ENCODE measurements around the gene TEX19.
"Not testable (repeated sequence)": the region's sequence is repeated elsewhere in the genome, so short reads cannot be mapped to it uniquely, and the experiment has no call there.

The TEX19 gene

DNA sequence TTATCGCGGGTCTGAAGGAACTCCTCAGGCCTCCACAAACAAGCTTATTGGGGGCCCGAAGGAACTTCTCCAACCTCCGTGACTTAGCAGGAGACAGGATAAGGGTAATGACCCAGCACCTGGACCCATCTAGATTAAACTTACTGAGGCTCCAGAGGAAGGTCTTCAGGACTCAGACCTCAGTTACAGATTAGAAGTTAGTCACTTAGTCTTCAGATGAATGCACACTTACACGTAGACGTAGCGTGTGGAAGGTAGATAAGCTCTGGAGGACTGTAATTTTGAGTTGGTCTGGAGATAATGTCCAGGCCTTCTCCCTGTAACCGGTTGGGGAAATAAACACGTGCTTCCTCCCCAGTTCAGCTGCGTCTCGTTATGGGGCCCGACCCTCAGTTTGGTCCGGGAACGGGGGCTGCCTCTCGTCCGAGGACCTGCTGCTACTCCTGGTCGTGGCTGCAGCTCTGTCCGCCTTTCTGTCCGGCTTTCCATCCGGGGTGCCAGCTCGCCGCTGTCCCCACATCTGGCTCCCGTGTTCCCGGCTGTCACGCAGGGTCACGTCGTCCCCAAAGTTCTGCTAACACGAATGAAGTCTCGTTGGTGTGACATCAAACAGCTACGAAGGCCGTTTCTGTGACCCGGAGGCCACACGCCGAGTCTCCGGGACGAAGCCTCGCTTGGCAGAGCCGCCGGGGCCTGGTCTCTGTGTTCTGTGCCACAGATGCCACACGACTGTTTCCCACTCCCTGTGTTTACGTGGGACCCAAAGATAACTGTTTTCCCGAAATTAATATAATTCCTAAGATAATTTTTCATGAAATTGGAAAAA lies 13.7 kb upstream of the TEX19 start:
- no peaks in the 10 kb centered on the region for H3K36me3 ChIP-seq (ENCODE audit: insufficient read depth, low read depth, low read length)
- no peaks in the 10 kb centered on the region for H3K4me1 ChIP-seq (ENCODE audit: insufficient read depth, low read length)
- no peak overlapping the region for H3K9ac ChIP-seq (ENCODE audit: low read depth, low read length)
- H3K27ac ChIP-seq (ENCODE audit: low read length): no peak overlapping the region
- H3K27me3 ChIP-seq (ENCODE audit: insufficient read depth, low read length): no peaks in the 10 kb centered on the region
- no peak overlapping the region for H3K4me3 ChIP-seq (ENCODE audit: low read length)
- H3K9me3 ChIP-seq (ENCODE audit: insufficient read depth, low read depth, low read length): peaks cover 4% of the 10 kb centered on the region

DNA sequence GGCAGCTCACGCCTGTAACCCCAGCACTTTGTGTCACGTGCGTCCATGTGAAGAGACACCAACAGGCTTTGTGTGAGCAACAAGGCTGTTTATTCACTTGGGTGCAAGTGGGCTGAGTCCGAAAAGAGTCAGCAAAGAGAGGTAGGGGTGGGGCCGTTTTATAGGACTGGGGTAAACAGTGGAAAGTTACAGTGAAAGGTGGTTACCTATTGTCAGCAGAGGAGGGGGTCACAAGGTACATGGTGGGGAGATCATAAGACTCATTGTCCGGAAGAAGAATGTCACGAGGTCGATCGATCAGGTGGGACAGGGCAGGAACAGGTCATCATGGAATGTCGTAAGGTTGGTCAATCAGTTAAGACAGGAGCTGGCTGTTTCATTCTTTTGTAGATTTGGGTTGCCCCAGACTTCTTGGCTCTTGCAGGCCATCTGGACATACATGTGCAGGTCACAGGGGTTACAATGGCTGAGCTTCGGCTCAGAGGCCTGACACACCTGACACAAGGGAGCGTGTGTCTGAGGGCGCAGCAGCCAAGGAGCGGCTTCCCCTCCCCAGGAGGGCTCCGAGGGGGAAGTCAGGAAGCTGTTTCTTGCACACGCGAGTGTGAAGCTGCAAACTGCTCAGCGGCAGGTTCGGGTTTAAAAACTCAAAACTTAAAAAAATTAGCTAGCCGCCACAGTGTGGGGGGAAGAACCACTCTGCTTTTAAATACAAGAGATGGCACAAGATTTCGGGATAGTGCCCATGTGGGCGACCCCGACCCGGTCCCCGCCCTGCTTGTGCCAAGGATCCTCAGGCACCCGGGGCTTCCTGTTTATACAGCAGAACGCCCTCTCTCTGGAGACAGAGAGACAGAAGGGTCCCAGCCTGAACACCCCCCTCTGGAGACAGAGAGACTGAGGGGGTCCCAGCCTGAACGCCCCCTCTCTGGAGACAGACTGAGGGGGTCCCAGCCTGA lies 12.4 kb upstream of the TEX19 start:
- Histone ChIP-seq H3K27me3 (ENCODE audit: insufficient read depth, low read length) (no peaks in the 10 kb centered on the region), H3K9ac (ENCODE audit: low read depth, low read length) (no peak overlapping the region), H3K4me1 (ENCODE audit: insufficient read depth, low read length) (no peaks in the 10 kb centered on the region), H3K36me3 (ENCODE audit: insufficient read depth, low read depth, low read length) (no peaks in the 10 kb centered on the region), H3K27ac (ENCODE audit: low read length) (no peak overlapping the region), H3K4me3 (ENCODE audit: low read length) (no peak overlapping the region), H3K9me3 (ENCODE audit: insufficient read depth, low read depth, low read length) (no peaks in the 10 kb centered on the region)

DNA sequence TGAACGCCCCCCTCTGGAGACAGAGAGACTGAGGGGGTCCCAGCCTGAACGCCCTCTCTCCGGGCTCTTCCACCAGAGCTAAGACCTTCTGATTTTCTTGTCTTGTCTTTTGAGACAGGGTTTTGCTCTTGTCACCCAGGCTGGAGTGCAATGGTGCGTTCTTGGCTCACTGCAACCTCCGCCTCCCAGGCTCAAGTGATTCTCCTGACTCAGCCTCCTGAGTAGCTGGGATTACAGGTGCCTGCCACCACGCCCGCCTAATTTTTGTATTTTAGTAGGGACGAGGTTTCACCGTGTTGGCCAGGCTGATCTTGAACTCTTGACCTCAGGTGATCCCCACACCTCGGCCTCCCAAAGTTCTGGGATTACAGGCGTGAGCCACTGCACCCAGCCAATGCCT lies 11.1 kb upstream of the TEX19 start:
- not testable (repeated sequence) for H3K36me3 ChIP-seq (ENCODE audit: insufficient read depth, low read depth, low read length); H3K4me1 ChIP-seq (ENCODE audit: insufficient read depth, low read length); H3K4me3 ChIP-seq (ENCODE audit: low read length); H3K9me3 ChIP-seq (ENCODE audit: insufficient read depth, low read depth, low read length); H3K9ac ChIP-seq (ENCODE audit: low read depth, low read length); H3K27ac ChIP-seq (ENCODE audit: low read length); H3K27me3 ChIP-seq (ENCODE audit: insufficient read depth, low read length)

DNA sequence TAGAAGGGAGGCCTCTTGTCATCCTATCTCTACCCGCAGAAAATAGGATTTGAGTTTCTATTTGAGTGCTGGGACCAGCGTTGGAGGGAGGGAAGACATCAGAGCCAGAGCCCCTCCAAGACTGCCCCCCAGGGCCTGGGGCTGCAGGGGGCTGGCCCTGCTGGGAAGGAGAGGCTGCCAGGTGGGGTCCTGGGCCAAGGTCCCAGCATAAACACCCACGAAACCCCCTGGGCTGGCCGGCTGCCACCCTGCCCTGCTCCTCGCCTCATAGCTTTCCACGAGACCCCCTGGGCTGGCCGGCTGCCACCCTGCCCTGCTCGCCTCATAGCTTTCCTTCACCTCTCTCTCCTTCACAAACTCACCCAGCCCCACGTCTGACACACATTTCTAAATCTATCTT lies 10.6 kb upstream of the TEX19 start:
- no peaks in the 10 kb centered on the region for H3K4me1 ChIP-seq (ENCODE audit: insufficient read depth, low read length)
- H3K4me3 ChIP-seq (ENCODE audit: low read length): no peak overlapping the region
- no peak overlapping the region for H3K27ac ChIP-seq (ENCODE audit: low read length)
- H3K9me3 ChIP-seq (ENCODE audit: insufficient read depth, low read depth, low read length): no peaks in the 10 kb centered on the region
- H3K36me3 ChIP-seq (ENCODE audit: insufficient read depth, low read depth, low read length): no peaks in the 10 kb centered on the region
- H3K9ac ChIP-seq (ENCODE audit: low read depth, low read length): no peak overlapping the region
- H3K27me3 ChIP-seq (ENCODE audit: insufficient read depth, low read length): no peaks in the 10 kb centered on the region

DNA sequence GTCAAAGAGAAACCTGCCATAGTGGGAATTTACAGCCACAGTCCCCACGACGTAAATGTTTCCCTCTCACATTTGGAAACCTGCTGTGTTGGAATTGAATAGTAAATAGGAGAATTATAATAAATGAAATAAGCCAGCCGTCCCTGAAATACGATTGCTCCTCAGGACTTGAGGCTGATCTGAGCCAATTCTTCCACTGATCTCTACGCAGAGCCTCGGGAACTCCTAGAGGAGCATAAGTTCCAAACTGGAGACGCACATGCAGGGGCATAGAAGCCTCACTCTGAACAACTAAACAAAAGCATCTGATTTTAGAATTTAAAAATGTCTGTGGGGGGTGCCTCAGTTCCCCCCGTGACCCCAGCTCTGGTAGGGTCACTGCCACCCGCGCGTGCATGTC lies 10.2 kb upstream of the TEX19 start:
- no peaks in the 10 kb centered on the region for H3K9me3 ChIP-seq (ENCODE audit: insufficient read depth, low read depth, low read length)
- no peak overlapping the region for H3K27ac ChIP-seq (ENCODE audit: low read length)
- H3K27me3 ChIP-seq (ENCODE audit: insufficient read depth, low read length): no peaks in the 10 kb centered on the region
- H3K9ac ChIP-seq (ENCODE audit: low read depth, low read length): no peak overlapping the region
- H3K4me3 ChIP-seq (ENCODE audit: low read length): no peak overlapping the region
- H3K4me1 ChIP-seq (ENCODE audit: insufficient read depth, low read length): no peaks in the 10 kb centered on the region
- H3K36me3 ChIP-seq (ENCODE audit: insufficient read depth, low read depth, low read length): no peaks in the 10 kb centered on the region

DNA sequence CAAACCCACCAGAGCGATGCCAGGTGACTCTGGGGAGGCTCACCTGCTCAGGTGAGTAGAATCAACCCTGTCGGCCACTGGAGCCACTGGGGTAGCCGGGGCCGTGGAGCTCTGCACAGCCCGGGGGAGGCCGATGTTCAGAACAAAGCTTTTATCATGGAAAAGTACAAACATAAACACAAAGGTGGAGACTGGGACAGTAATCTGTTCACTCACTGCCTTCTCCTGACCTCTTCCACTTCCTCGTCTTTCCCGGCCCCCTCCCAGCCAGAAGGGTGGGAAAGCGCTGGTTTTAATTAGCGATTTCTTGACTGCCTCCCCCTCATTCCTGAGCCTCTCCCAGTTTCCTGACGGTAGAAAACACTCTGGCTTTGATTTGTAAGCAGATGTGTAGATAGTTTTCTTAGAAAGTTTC lies 9.8 kb upstream of the TEX19 start:
- Histone ChIP-seq H3K27ac (ENCODE audit: low read length) (no peak overlapping the region), H3K4me1 (ENCODE audit: insufficient read depth, low read length) (no peaks in the 10 kb centered on the region), H3K27me3 (ENCODE audit: insufficient read depth, low read length) (no peaks in the 10 kb centered on the region), H3K9me3 (ENCODE audit: insufficient read depth, low read depth, low read length) (no peaks in the 10 kb centered on the region), H3K36me3 (ENCODE audit: insufficient read depth, low read depth, low read length) (no peaks in the 10 kb centered on the region), H3K4me3 (ENCODE audit: low read length) (no peak overlapping the region), H3K9ac (ENCODE audit: low read depth, low read length) (no peak overlapping the region)

DNA sequence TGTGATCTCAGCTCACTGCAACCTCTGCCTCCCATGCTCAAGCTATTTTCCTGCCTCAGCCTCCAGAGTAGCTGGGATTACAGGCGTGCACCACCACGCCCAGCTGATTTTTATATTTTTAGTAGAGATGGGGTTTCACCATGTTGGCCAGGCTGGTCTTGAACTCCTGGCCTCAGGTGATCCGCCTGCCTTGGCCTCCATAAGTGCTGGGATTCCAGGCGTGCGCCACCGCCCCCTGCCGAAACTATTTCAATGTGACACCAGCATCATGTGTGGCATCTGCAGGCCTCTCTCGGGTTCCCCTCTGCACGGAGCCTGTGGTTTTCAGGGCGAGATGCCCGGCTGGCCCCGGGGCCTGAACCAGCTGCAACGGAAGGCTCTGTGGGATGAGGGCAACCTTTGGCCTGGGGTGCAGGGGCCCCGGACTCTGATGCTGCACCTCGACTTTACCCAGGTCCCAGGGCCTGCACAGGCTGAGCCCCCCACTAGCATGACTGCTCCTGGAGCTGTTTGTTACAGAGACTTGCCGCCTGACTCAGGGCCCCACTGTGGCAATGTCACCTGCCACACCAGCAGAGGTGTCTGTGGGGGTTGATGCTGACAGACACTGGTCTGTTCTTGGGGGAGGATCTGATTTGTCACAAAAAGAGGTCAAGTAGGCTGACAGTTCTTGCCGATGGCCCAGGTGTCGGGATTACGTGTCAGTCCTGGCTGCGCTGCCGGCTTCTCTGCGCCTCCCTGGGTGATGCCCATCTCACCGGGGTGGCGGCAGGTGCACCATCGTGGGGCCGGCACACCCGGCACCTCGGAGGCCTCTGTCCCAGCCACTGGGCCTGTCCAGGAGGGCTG lies 8.6 kb upstream of the TEX19 start:
- H3K9ac ChIP-seq (ENCODE audit: low read depth, low read length): no peak overlapping the region
- no peak overlapping the region for H3K4me3 ChIP-seq (ENCODE audit: low read length)
- no peaks in the 10 kb centered on the region for H3K27me3 ChIP-seq (ENCODE audit: insufficient read depth, low read length)
- no peak overlapping the region for H3K27ac ChIP-seq (ENCODE audit: low read length)
- H3K4me1 ChIP-seq (ENCODE audit: insufficient read depth, low read length): no peaks in the 10 kb centered on the region
- H3K36me3 ChIP-seq (ENCODE audit: insufficient read depth, low read depth, low read length): no peaks in the 10 kb centered on the region
- no peaks in the 10 kb centered on the region for H3K9me3 ChIP-seq (ENCODE audit: insufficient read depth, low read depth, low read length)

DNA sequence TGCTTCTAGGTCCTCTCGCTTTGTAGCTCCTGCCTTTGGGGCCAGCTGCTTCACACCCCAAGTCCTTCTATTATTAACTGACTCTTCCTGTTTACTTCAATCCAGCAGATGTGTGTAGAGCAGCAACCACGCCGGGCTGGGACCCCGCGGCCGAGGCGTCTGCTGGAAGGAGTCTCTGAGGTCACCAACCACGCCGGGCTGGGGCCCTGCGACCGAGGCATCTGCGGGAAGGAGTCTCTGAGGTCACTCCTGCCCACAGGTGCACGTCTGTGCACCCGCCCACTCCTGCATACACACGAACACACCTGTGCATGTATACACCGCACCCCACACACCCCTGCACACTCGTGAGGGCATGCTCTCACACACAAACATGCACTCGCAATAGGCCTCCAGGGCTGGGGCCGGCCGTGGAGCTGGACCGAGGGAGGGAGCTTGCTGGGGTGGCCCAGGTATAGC lies 7.8 kb upstream of the TEX19 start:
- H3K36me3 ChIP-seq (ENCODE audit: insufficient read depth, low read depth, low read length): no peaks in the 10 kb centered on the region
- no peaks in the 10 kb centered on the region for H3K27me3 ChIP-seq (ENCODE audit: insufficient read depth, low read length)
- no peaks in the 10 kb centered on the region for H3K4me1 ChIP-seq (ENCODE audit: insufficient read depth, low read length)
- H3K27ac ChIP-seq (ENCODE audit: low read length): no peak overlapping the region
- no peaks in the 10 kb centered on the region for H3K9me3 ChIP-seq (ENCODE audit: insufficient read depth, low read depth, low read length)
- no peak overlapping the region for H3K9ac ChIP-seq (ENCODE audit: low read depth, low read length)
- no peak overlapping the region for H3K4me3 ChIP-seq (ENCODE audit: low read length)

DNA sequence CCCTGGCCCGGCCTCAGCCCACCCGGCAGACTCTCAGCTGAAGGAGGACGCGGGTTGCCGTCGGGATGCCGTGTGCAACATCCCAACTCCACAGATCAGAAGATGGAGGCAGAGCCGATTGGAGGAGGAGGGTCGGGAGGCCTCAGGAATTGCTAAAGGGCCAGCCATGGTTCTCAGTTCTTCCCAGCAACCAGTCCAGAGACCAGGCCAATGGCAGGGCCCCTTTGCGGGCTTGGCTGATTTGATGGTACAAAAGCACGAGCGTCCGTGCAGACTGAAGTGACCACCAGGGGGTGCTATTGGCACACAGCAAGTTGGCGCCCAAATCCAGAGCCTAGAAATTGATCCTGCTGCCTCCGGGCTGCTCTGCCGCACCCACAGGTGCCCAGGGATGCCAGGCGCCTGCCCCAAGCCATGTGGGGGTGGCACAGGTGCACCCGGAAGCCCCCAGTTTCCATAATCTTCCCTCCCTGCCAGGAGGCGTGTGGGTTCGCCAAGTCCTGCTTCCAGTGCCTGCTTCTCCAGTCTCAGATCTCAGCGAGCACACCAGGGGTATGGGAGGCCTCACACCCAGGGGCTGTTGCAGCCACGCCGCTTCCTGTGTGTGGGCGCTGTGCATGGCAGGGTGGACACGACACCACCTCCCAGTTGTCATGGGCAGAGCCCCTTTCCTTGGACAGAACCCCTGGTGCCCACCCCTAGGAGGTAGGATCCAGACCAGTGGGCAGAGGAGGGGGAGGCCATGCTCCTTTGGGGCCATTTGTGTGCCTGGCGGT lies 7.1 kb upstream of the TEX19 start:
- H3K36me3 ChIP-seq (ENCODE audit: insufficient read depth, low read depth, low read length): no peaks in the 10 kb centered on the region
- no peaks in the 10 kb centered on the region for H3K4me1 ChIP-seq (ENCODE audit: insufficient read depth, low read length)
- no peaks in the 10 kb centered on the region for H3K9me3 ChIP-seq (ENCODE audit: insufficient read depth, low read depth, low read length)
- no peak overlapping the region for H3K4me3 ChIP-seq (ENCODE audit: low read length)
- no peak overlapping the region for H3K9ac ChIP-seq (ENCODE audit: low read depth, low read length)
- H3K27ac ChIP-seq (ENCODE audit: low read length): no peak overlapping the region
- H3K27me3 ChIP-seq (ENCODE audit: insufficient read depth, low read length): no peaks in the 10 kb centered on the region

DNA sequence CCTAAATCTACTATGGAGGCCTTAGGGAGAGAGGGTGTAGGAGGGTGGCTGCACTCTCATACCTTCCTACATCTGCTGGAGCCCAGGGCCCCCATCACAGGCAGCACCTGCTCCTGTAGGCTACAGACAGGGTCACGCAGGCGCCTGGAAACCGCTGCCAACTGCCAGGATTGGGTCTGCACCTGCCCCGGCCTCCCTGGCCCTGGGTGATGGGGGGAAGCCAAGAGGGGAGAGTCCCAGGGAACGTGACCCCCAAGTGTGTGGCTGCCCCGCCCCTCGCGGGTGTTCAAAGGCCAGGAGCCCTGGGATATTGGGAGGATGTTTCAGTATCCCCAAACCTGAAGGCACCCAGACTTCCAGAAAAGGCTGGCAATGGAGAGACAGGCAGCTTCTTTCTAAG lies 5.6 kb upstream of the TEX19 start:
- no peaks in the 10 kb centered on the region for H3K9me3 ChIP-seq (ENCODE audit: insufficient read depth, low read depth, low read length)
- H3K4me1 ChIP-seq (ENCODE audit: insufficient read depth, low read length): no peaks in the 10 kb centered on the region
- H3K27me3 ChIP-seq (ENCODE audit: insufficient read depth, low read length): no peaks in the 10 kb centered on the region
- H3K27ac ChIP-seq (ENCODE audit: low read length): no peak overlapping the region
- H3K36me3 ChIP-seq (ENCODE audit: insufficient read depth, low read depth, low read length): no peaks in the 10 kb centered on the region
- H3K9ac ChIP-seq (ENCODE audit: low read depth, low read length): no peak overlapping the region
- no peak overlapping the region for H3K4me3 ChIP-seq (ENCODE audit: low read length)

DNA sequence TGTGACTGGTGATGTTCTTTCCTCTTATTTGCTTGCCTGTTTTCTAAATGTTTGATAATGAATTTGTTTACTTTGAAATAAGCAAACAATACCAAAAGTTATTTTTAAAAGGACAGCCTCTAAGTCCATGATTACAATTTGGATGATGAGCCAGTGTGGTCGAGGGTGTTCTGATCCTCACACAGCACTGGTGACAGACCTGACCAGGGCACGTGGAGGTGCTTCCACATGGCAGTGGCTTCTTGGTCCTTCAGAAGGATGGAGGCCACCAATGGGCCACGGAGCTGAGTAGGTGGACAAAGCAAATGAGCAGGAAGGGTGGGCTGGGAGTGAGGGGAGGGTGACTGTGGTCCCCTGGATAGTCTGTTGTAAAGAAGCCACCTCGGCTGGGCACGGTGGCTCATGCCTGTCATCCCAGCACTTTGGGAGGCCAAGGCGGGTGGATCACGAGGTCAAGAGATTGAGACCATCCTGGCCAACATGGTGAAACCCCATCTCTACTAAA lies 4.2 kb upstream of the TEX19 start:
- Histone ChIP-seq H3K36me3 (ENCODE audit: insufficient read depth, low read depth, low read length) (no peaks in the 10 kb centered on the region), H3K27ac (ENCODE audit: low read length) (no peak overlapping the region), H3K4me1 (ENCODE audit: insufficient read depth, low read length) (no peaks in the 10 kb centered on the region), H3K27me3 (ENCODE audit: insufficient read depth, low read length) (no peaks in the 10 kb centered on the region), H3K9ac (ENCODE audit: low read depth, low read length) (no peak overlapping the region), H3K9me3 (ENCODE audit: insufficient read depth, low read depth, low read length) (no peaks in the 10 kb centered on the region), H3K4me3 (ENCODE audit: low read length) (no peak overlapping the region)
